Measurements from ENCODE around the gene SATB1. TPM values are rescaled to one million over a fixed set of nuclear protein-coding genes. Genes with fewer than 3 reads are reported as not detected.
A peak's percentile ranks its signal among the peaks of the same experiment; 100 is the strongest.

Gene SATB1
- total RNA-seq, 2 experiments from 2014 or later, result 546 to 561 TPM

GRCh38 chr3:18416332-18416731 is 8.8 kb downstream of the SATB1 start:
- Mint-ChIP-seq H3K27me3 (no peaks in the 10 kb centered on the region), H3K27ac (peak overlapping the region; percentile 68), H3K4me3 (peak overlapping the region; percentile 5), H3K9me3 (no peaks in the 10 kb centered on the region), H3K4me1 (ENCODE audit: low read depth) (peaks cover 83% of the 10 kb centered on the region), H3K36me3 (peaks cover 88% of the 10 kb centered on the region)
- ChIA-PET POLR2A (interaction anchor here (1.2 to 1.8 kb wide), 2 partner anchors 16 to 20 kb away, joined by 3 to 4 read pairs; no protein-coding TSS in a partner anchor), CTCF (interaction anchor here (0.6 kb wide), 1 partner anchor 158 kb away, joined by 3 read pairs; no protein-coding TSS in a partner anchor)
- DNase-seq, result no peak
- intact Hi-C loops (cut with micrococcal nuclease), result no loop called here

- peaks cover 82% of the 10 kb centered on the region for H3K4me1 Mint-ChIP-seq (ENCODE audit: low read depth)
- H3K9me3 Mint-ChIP-seq, result no peaks in the 10 kb centered on the region
- peak overlapping the region; percentile 5 for H3K4me3 Mint-ChIP-seq
- intact Hi-C loops (cut with micrococcal nuclease), result no loop called here
- POLR2A ChIA-PET, result interaction anchor here (1.8 kb wide), 1 partner anchor 17 kb away, joined by 4 read pairs; no protein-coding TSS in a partner anchor
- CTCF ChIA-PET, result no interaction called here
- peak overlapping the region; percentile 68 for H3K27ac Mint-ChIP-seq
- DNase-seq, result no peak
- H3K27me3 Mint-ChIP-seq, result no peaks in the 10 kb centered on the region
- peaks cover 87% of the 10 kb centered on the region for H3K36me3 Mint-ChIP-seq
Measured at GRCh38 chr3:18415839-18416238, 9.3 kb downstream of the SATB1 start.

GRCh38 chr3:18415167-18415566 is 10.0 kb downstream of the SATB1 start:
- H3K9me3 Mint-ChIP-seq, result no peaks in the 10 kb centered on the region
- ChIA-PET POLR2A (interaction anchor here (0.7 to 0.9 kb wide), 2 partner anchors 13 to 230 kb away, joined by 3 read pairs; no protein-coding TSS in a partner anchor), CTCF (no interaction called here)
- H3K4me3 Mint-ChIP-seq, result peak overlapping the region; percentile 35
- H3K27ac Mint-ChIP-seq, result peak overlapping the region; percentile 66
- H3K36me3 Mint-ChIP-seq, result peaks cover 87% of the 10 kb centered on the region
- no peaks in the 10 kb centered on the region for H3K27me3 Mint-ChIP-seq
- intact Hi-C loops (cut with micrococcal nuclease), result no loop called here
- peaks cover 80% of the 10 kb centered on the region for H3K4me1 Mint-ChIP-seq (ENCODE audit: low read depth)
- no peak for DNase-seq

GRCh38 chr3:18412684-18413083 is 12.5 kb downstream of the SATB1 start:
- peak overlapping the region; percentile 59 for H3K27ac Mint-ChIP-seq
- no peaks in the 10 kb centered on the region for H3K9me3 Mint-ChIP-seq
- H3K36me3 Mint-ChIP-seq, result peaks cover 82% of the 10 kb centered on the region
- H3K4me3 Mint-ChIP-seq, result peak overlapping the region; percentile 2
- intact Hi-C loops (cut with micrococcal nuclease), result no loop called here
- no peak for DNase-seq
- CTCF ChIA-PET, result no interaction called here
- POLR2A ChIA-PET, result no interaction called here
- H3K27me3 Mint-ChIP-seq, result no peaks in the 10 kb centered on the region
- peaks cover 76% of the 10 kb centered on the region for H3K4me1 Mint-ChIP-seq (ENCODE audit: low read depth)

- CTCF ChIA-PET, result no interaction called here
- POLR2A ChIA-PET, result interaction anchor here (0.6 to 1.5 kb wide), 5 partner anchors 8 to 517 kb away, joined by 3 to 5 read pairs (median 3); no protein-coding TSS in a partner anchor
- intact Hi-C loops (cut with micrococcal nuclease), result no loop called here
Measured at GRCh38 chr3:18411541-18411940, 13.6 kb downstream of the SATB1 start.

GRCh38 chr3:18410205-18410604 is 14.9 kb downstream of the SATB1 start:
- no peak for DNase-seq
- ChIA-PET CTCF (interaction anchor here (0.8 kb wide), 1 partner anchor 20 kb away, joined by 3 read pairs; no protein-coding TSS in a partner anchor), POLR2A (no interaction called here)
- H3K4me1 Mint-ChIP-seq (ENCODE audit: low read depth), result peaks cover 76% of the 10 kb centered on the region
- peaks cover 80% of the 10 kb centered on the region for H3K36me3 Mint-ChIP-seq
- H3K27ac Mint-ChIP-seq, result peak overlapping the region; percentile 40
- H3K4me3 Mint-ChIP-seq, result no peak overlapping the region
- no peaks in the 10 kb centered on the region for H3K27me3 Mint-ChIP-seq
- no peaks in the 10 kb centered on the region for H3K9me3 Mint-ChIP-seq
- intact Hi-C loops (cut with micrococcal nuclease), result no loop called here

More at GRCh38 chr3:18411541-18411940, 13.6 kb downstream of the SATB1 start:
- DNase-seq, result no peak
- peak overlapping the region; percentile 42 for H3K4me3 Mint-ChIP-seq
- no peaks in the 10 kb centered on the region for H3K9me3 Mint-ChIP-seq
- peak overlapping the region; percentile 59 for H3K27ac Mint-ChIP-seq
- H3K27me3 Mint-ChIP-seq, result no peaks in the 10 kb centered on the region
- H3K36me3 Mint-ChIP-seq, result peaks cover 81% of the 10 kb centered on the region
- peaks cover 76% of the 10 kb centered on the region for H3K4me1 Mint-ChIP-seq (ENCODE audit: low read depth)

GRCh38 chr3:18409266-18409665 is 15.9 kb downstream of the SATB1 start:
- peak overlapping the region; percentile 23 for H3K27ac Mint-ChIP-seq
- intact Hi-C loops (cut with micrococcal nuclease), result no loop called here
- H3K27me3 Mint-ChIP-seq, result no peaks in the 10 kb centered on the region
- H3K9me3 Mint-ChIP-seq, result no peaks in the 10 kb centered on the region
- ChIA-PET CTCF (interaction anchor here (0.7 to 1.0 kb wide), 2 partner anchors 16 to 349 kb away, joined by 3 read pairs; no protein-coding TSS in a partner anchor), POLR2A (no interaction called here)
- DNase-seq, result no peak
- H3K4me3 Mint-ChIP-seq, result no peak overlapping the region
- peaks cover 80% of the 10 kb centered on the region for H3K36me3 Mint-ChIP-seq
- peaks cover 77% of the 10 kb centered on the region for H3K4me1 Mint-ChIP-seq (ENCODE audit: low read depth)

- POLR2A ChIA-PET, result interaction anchor here (1.2 to 2.5 kb wide), 2 partner anchors 16 to 25 kb away, joined by 5 to 8 read pairs; no protein-coding TSS in a partner anchor
- peaks cover 84% of the 10 kb centered on the region for H3K4me1 Mint-ChIP-seq (ENCODE audit: low read depth)
- DNase-seq, result no peak
- H3K27me3 Mint-ChIP-seq, result no peaks in the 10 kb centered on the region
- H3K27ac Mint-ChIP-seq, result peak overlapping the region; percentile 67
- CTCF ChIA-PET, result interaction anchor here (1.5 to 2.9 kb wide), 2 partner anchors 10 to 16 kb away, joined by 3 to 7 read pairs; no protein-coding TSS in a partner anchor
- no peak overlapping the region for H3K4me3 Mint-ChIP-seq
- H3K9me3 Mint-ChIP-seq, result no peaks in the 10 kb centered on the region
- intact Hi-C loops (cut with micrococcal nuclease), result no loop called here
- H3K36me3 Mint-ChIP-seq, result peaks cover 88% of the 10 kb centered on the region
Measured at GRCh38 chr3:18405141-18405540, 20.0 kb downstream of the SATB1 start.

GRCh38 chr3:18403061-18403460 is 22.1 kb downstream of the SATB1 start:
- intact Hi-C loops (cut with micrococcal nuclease), result no loop called here
- peaks cover 91% of the 10 kb centered on the region for H3K36me3 Mint-ChIP-seq
- ChIA-PET CTCF (interaction anchor here (2.1 kb wide), 1 partner anchor 13 kb away, joined by 7 read pairs; no protein-coding TSS in a partner anchor), POLR2A (no interaction called here)
- no peaks in the 10 kb centered on the region for H3K27me3 Mint-ChIP-seq
- no peaks in the 10 kb centered on the region for H3K9me3 Mint-ChIP-seq
- peaks cover 84% of the 10 kb centered on the region for H3K4me1 Mint-ChIP-seq (ENCODE audit: low read depth)
- no peak for DNase-seq
- H3K27ac Mint-ChIP-seq, result peak overlapping the region; percentile 78
- H3K4me3 Mint-ChIP-seq, result no peak overlapping the region

GRCh38 chr3:18402239-18402799 is 22.8 kb downstream of the SATB1 start:
- intact Hi-C loops (cut with micrococcal nuclease), result no loop called here
- peaks cover 91% of the 10 kb centered on the region for H3K36me3 Mint-ChIP-seq
- no peaks in the 10 kb centered on the region for H3K27me3 Mint-ChIP-seq
- peak overlapping the region; percentile 13 for H3K4me3 Mint-ChIP-seq
- ChIA-PET POLR2A (interaction anchor here (1.0 to 1.5 kb wide), 2 partner anchors 13 to 22 kb away, joined by 3 read pairs; no protein-coding TSS in a partner anchor), CTCF (interaction anchor here (0.9 to 2.1 kb wide), 3 partner anchors 9 to 156 kb away, joined by 3 to 7 read pairs (median 3); no protein-coding TSS in a partner anchor)
- no peak for DNase-seq
- H3K9me3 Mint-ChIP-seq, result no peaks in the 10 kb centered on the region
- H3K27ac Mint-ChIP-seq, result peak overlapping the region; percentile 78
- H3K4me1 Mint-ChIP-seq (ENCODE audit: low read depth), result peaks cover 84% of the 10 kb centered on the region

GRCh38 chr3:18401300-18401961 is 23.7 kb downstream of the SATB1 start:
- Mint-ChIP-seq H3K4me1 (ENCODE audit: low read depth) (peaks cover 83% of the 10 kb centered on the region), H3K36me3 (peaks cover 92% of the 10 kb centered on the region), H3K27ac (peak overlapping the region; percentile 55), H3K27me3 (no peaks in the 10 kb centered on the region), H3K4me3 (no peak overlapping the region), H3K9me3 (no peaks in the 10 kb centered on the region)
- ChIA-PET CTCF (interaction anchor here (1.2 to 2.1 kb wide), 2 partner anchors 11 to 157 kb away, joined by 3 to 7 read pairs; no protein-coding TSS in a partner anchor), POLR2A (interaction anchor here (0.7 to 1.5 kb wide), 3 partner anchors 10 to 21 kb away, joined by 3 read pairs; no protein-coding TSS in a partner anchor)
- intact Hi-C loops (cut with micrococcal nuclease), result no loop called here
- no peak for DNase-seq

- intact Hi-C loops (cut with micrococcal nuclease), result no loop called here
- H3K27me3 Mint-ChIP-seq, result no peaks in the 10 kb centered on the region
- ChIA-PET POLR2A (interaction anchor here (0.6 to 1.5 kb wide), 2 partner anchors 27 to 48 kb away, joined by 3 to 4 read pairs; no protein-coding TSS in a partner anchor), CTCF (interaction anchor here (1.6 to 2.2 kb wide), 2 partner anchors 9 kb away, joined by 4 to 5 read pairs; no protein-coding TSS in a partner anchor)
- H3K36me3 Mint-ChIP-seq, result peaks cover 91% of the 10 kb centered on the region
- DNase-seq, result no peak
- no peaks in the 10 kb centered on the region for H3K9me3 Mint-ChIP-seq
- H3K4me3 Mint-ChIP-seq, result no peak overlapping the region
- peak overlapping the region; percentile 60 for H3K27ac Mint-ChIP-seq
- H3K4me1 Mint-ChIP-seq (ENCODE audit: low read depth), result peaks cover 76% of the 10 kb centered on the region
Measured at GRCh38 chr3:18398448-18398847, 26.7 kb downstream of the SATB1 start.

Measured in activated CD4-positive, alpha-beta memory T cell treated with anti-CD3 and anti-CD28 coated beads for 36 hours (primary cell).